GM23248 (cell line): ENCODE data around the gene ZNF697.

Experiments
- EZH2 ChIP-seq: fragments of 200-600 bp; sonication (generic); IDR thresholded peaks from 2 replicates; pipeline ENCODE4 v1.6.1; 2018; ENCODE audit warnings: antibody characterized with exemption, mild to moderate bottlenecking; ENCODE audit not compliant: insufficient read depth, poor library complexity, severe bottlenecking
- EZH2phosphoT487 ChIP-seq: fragments of 200-600 bp; sonication (generic); IDR thresholded peaks from 2 replicates; pipeline ENCODE4 v1.6.1; 2018; ENCODE audit warnings: antibody characterized with exemption, moderate library complexity, mild to moderate bottlenecking, low read depth; ENCODE audit not compliant: insufficient read depth

DNA sequence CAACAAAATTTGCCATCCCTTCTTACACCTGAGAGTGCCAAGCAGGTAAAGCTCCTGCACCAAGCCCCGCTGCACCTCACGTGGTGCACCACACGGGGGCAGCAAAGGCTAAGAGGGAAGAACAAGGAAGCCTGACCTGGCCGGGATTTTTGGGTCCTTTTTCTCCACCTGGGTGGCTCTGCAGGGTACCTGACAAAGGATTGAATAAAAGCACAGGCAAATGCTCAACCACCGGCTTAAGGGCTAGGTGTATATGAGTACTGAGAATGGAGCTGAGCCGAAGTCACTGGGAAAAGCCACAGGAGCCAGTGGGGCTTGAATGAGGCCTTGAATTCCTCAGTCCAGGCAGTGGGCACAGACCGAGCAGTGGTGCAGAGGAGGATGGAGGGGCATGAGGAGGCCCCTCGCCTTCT lies 36.4 kb downstream of the ZNF697 start:
- no peak for TF ChIP-seq EZH2
- no peak for TF ChIP-seq EZH2phosphoT487
